ENCODE results near the gene C5orf46. TPM values are rescaled to one million over a fixed set of nuclear protein-coding genes. Genes with fewer than 3 reads are reported as not detected.

C5orf46 gene
- total and polyA plus RNA-seq, 2 of the 13 experiments (the other 11 are each of a cell fraction or from before 2014, with no cell fraction given) = not detected

DNA sequence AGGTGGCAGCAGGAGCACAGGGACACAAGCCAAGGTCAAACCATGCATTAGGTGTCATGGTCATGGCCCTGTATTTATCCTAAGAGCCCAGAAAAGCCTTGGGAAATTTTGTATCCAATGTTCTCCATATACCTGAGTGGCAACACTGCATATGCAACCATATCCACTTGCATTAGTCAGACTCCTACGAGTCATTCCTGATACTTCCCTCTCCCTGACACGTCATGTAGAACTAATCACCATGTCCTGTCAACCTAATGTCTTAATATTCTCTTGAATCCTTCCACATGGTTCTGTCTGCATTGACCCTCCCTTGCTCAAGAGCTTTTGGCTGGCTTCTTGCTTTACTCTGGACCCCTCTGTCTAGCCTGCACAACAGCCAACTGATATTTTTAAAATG, 18.4 kb downstream of the C5orf46 start (continued):
- TF ChIP-seq ZNF746 (CRISPR knock-in tag; IDR thresholded peaks at IDR 0.05) (no peak), NFE2 (CRISPR knock-in tag; IDR thresholded peaks at IDR 0.05) (no peak), ZNF383 (CRISPR knock-in tag; IDR thresholded peaks at IDR 0.05; ENCODE audit: borderline replicate concordance) (no peak), JDP2 (CRISPR knock-in tag; IDR thresholded peaks at IDR 0.05; ENCODE audit: borderline replicate concordance) (no peak), ZNF703 (CRISPR knock-in tag; IDR thresholded peaks at IDR 0.05; ENCODE audit: borderline replicate concordance) (no peak)
- TF ChIP-seq, protein P1, sequence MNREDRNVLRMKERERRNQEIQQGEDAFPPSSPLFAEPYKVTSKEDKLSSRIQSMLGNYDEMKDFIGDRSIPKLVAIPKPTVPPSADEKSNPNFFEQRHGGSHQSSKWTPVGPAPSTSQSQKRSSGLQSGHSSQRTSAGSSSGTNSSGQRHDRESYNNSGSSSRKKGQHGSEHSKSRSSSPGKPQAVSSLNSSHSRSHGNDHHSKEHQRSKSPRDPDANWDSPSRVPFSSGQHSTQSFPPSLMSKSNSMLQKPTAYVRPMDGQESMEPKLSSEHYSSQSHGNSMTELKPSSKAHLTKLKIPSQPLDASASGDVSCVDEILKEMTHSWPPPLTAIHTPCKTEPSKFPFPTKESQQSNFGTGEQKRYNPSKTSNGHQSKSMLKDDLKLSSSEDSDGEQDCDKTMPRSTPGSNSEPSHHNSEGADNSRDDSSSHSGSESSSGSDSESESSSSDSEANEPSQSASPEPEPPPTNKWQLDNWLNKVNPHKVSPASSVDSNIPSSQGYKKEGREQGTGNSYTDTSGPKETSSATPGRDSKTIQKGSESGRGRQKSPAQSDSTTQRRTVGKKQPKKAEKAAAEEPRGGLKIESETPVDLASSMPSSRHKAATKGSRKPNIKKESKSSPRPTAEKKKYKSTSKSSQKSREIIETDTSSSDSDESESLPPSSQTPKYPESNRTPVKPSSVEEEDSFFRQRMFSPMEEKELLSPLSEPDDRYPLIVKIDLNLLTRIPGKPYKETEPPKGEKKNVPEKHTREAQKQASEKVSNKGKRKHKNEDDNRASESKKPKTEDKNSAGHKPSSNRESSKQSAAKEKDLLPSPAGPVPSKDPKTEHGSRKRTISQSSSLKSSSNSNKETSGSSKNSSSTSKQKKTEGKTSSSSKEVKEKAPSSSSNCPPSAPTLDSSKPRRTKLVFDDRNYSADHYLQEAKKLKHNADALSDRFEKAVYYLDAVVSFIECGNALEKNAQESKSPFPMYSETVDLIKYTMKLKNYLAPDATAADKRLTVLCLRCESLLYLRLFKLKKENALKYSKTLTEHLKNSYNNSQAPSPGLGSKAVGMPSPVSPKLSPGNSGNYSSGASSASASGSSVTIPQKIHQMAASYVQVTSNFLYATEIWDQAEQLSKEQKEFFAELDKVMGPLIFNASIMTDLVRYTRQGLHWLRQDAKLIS (CRISPR knock-in tag; IDR thresholded peaks at IDR 0.05) = no peak
- TF ChIP-seq, protein P2, sequence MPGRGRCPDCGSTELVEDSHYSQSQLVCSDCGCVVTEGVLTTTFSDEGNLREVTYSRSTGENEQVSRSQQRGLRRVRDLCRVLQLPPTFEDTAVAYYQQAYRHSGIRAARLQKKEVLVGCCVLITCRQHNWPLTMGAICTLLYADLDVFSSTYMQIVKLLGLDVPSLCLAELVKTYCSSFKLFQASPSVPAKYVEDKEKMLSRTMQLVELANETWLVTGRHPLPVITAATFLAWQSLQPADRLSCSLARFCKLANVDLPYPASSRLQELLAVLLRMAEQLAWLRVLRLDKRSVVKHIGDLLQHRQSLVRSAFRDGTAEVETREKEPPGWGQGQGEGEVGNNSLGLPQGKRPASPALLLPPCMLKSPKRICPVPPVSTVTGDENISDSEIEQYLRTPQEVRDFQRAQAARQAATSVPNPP (CRISPR knock-in tag; IDR thresholded peaks at IDR 0.05) = no peak
- TF ChIP-seq, protein P3, sequence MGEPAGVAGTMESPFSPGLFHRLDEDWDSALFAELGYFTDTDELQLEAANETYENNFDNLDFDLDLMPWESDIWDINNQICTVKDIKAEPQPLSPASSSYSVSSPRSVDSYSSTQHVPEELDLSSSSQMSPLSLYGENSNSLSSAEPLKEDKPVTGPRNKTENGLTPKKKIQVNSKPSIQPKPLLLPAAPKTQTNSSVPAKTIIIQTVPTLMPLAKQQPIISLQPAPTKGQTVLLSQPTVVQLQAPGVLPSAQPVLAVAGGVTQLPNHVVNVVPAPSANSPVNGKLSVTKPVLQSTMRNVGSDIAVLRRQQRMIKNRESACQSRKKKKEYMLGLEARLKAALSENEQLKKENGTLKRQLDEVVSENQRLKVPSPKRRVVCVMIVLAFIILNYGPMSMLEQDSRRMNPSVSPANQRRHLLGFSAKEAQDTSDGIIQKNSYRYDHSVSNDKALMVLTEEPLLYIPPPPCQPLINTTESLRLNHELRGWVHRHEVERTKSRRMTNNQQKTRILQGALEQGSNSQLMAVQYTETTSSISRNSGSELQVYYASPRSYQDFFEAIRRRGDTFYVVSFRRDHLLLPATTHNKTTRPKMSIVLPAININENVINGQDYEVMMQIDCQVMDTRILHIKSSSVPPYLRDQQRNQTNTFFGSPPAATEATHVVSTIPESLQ (CRISPR knock-in tag; conservative IDR thresholded peaks at IDR 0.05) = no peak

All from HepG2 (cell line).